SK-N-SH (cell line): ENCODE measurements around the gene PRMT9.

Experiments
- CTCF ChIP-seq: fragments of 200-600 bp; sonication (generic); IDR thresholded peaks from 2 replicates; pipeline ENCODE4 v1.6.1; 2017; ENCODE audit warnings: antibody characterized with exemption, mild to moderate bottlenecking, moderate library complexity
- USF1 ChIP-seq: IDR thresholded peaks from 2 replicates; pipeline ENCODE4 v1.4.0; 2012; ENCODE audit warnings: low read depth, borderline replicate concordance

- TF ChIP-seq CTCF = no peak
- TF ChIP-seq USF1 = no peak
Observed at GRCh38 chr4:147597561-147597960, 86.4 kb downstream of the PRMT9 start.
